ELR (cell line): ENCODE measurements around the gene ANKRD44.
"Not testable (repeated sequence)": the region's sequence is repeated elsewhere in the genome, so short reads cannot be mapped to it uniquely, and the experiment has no call there.

ENCODE experiments used
- DNase-seq: peaks from one replicate; pipeline ENCODE4 v3.0.0-alpha.2; 2015; ENCODE audit warnings: low read depth

The ANKRD44 gene

DNA sequence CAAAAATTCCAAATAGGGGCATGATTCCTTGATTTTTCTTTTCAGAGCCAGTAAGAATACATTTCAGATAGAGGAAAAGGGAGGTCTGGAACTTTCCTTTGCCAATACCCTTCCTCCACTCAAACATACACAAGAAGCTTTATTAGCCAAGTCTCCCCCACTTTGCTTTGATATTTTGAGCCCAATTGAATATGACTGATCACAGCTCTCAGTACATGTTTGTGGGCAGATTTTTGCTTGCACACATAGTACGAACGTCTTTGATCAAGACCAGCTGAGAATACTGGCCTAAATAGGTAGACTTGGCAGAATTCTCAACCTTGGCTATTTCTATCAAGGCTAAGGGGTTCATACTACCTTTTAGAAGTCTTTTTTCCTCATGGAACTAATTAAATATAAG lies 235.3 kb downstream of the ANKRD44 start:
- no peak for DNase-seq

DNA sequence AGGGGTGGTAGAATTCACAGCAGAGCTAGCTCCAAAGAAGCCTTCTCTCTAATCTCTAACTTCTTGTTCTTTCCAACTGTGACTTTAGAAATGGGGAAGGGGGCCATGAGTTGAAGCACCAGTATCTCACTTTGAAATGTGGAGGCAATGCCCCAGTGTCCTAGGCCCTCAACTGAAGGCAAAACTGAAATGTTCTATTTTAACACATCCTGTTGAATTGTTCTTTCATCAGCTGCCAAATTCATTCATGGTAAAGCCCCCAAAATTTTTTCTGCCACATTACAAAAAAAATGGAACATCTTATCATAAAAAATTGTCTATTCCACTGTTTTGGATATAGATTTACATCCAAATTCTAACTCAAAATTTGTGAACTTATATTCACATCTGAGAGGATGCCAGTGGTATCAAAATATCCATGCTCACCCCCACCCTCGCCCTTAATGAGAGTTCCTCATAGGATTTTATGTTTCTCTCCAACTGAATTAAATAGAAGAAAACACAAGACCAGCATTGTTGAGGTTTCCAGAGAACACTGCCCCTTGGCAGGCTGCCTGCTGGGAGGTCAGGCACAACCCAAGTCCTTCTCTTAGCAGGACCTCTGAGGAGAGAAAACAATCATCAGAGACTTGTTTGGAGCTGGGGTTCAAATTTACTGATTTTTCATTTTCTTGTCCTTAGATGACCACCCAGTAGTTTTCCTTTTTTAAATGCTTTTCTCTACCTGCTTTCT lies 236.7 kb downstream of the ANKRD44 start:
- no peak for DNase-seq

DNA sequence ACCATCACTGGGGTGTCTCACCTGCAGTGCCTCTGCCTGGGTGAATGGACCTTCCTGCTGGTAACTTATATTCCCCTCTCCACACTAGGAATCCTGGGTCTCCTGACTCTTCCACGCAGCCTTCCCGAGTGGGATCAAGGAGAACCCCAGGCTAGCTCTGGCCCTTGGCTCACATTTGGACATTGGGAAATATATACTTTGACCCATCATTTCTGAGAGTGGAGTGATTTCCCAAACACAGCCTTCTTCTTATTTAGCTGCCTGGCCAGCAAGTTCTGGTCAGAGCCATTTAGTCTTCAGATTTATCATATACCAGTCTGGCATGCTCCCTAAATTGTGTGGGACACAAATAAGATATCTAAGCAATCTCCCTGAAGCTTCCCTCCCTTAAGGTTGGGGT lies 237.3 kb downstream of the ANKRD44 start:
- no peak for DNase-seq

DNA sequence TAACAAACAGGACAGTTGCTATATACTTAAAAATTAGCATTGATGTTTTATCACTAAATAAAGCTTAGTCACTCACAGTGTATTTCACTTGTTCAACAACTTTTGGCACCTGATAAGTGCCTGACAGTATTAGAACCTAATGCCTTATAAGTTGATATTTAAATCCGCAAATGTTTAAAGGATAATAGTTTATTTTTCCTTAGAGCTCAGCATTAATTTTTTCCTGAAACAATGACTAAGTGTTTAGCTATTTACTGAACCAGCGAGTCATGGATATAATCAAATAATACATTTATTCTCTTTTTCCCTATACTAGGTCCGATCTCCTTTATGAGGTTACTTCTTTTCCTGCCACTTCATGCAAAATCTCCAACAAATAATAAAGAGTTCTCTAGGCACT lies 238.0 kb downstream of the ANKRD44 start:
- peak; percentile 36 for DNase-seq

DNA sequence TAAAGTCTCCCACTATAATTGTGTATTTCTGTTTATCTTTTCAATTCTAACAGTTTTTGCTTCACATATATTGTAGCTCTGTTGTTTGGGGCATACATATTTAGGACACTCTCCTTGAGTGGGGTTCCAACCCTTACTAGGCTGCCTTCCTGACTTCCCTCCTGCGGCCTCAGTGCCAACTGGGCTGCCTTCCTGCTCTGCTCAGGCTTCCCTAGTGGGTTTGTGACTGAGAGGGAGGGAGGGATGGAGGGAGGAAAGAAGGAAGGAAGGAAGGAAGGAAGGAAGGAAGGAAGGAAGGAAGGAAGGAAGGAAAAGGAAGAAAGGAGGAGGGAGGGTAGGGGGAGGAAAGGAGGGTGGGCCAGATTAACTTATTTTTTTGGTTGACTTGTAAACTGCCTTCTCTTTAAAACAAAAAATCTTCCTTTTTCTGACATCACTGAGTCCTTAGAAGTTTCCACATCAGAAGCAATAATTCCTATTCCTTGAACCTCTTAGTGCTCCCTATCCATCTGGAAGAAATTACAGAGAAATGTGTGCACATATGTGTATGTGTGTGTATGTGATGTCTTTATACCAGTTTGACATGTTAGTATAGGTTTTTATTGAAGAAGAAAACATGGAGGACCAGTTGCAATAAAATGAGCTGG lies 238.7 kb downstream of the ANKRD44 start:
- no peak for DNase-seq

- no peak for DNase-seq
Measured at GRCh38 chr2:197071213-197071612, 239.4 kb downstream of the ANKRD44 start.

- no peak for DNase-seq
Measured at GRCh38 chr2:197069958-197070357, 240.6 kb downstream of the ANKRD44 start.

DNA sequence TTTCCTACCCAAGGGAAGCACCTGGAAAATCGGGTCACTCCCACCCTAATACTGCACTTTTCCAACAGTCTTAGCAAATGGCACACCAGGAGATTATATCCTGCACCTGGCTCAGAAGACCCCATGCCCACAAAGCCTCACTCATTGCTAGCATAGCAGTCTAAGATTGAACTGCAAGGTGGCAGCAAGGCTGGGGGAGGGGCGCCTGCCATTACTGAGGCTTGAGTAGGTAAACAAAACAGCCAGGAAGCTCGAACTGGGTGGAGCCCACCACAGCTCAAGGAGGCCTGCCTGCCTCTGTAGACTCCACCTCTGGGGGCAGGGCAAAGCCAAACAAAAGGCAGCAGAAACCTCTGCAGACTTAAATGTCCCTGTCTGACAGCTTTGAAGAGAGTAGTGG lies 248.0 kb downstream of the ANKRD44 start:
- not testable (repeated sequence) for DNase-seq

- DNase-seq: no peak
Measured at GRCh38 chr2:197059477-197059876, 251.1 kb downstream of the ANKRD44 start.

DNA sequence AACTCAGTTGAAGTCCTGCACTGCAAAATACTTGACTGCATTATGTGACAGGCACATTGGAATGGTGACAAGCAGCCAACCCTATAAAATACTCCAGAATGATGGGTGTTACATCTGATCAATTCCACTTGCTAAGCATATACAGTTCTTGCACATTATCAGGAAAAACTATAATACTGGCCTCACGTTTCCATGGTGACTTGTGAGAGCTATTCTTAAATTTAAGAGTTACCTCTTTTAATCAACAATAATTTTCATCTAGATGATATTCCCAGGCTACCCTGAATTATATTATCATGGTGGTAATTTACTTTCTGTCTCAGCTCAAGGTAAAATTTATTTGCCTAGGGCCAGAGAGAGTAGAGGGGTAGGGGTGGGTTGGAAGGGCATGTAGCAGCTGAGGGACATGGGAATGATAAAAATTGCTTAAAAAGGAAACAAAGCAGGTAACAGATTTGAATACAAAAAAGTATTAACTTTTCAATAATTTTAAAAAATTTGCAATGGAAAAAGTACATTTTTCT lies 251.7 kb downstream of the ANKRD44 start:
- DNase-seq: no peak

- DNase-seq: peak; percentile 19
Measured at GRCh38 chr2:197057959-197058358, 252.6 kb downstream of the ANKRD44 start.

DNA sequence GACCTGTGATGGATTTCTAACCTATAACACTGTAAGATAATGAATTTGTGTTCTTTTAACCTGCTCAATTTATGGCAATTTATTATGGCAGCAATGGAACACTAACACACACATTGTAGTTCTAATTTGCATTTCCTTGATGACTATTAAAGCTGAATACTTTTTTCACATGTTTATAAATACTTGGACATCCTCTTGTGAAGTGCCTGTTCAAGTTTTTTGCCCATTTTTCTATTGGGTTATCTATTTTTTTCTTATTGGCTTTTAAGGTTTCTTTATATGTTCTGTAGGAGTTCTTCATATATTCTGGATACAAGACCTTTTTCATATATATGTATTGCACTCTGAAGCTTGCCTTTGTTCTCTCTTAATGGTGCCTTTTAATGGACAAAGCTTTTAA lies 255.5 kb downstream of the ANKRD44 start:
- DNase-seq: no peak

GRCh38 chr2:197054437-197054836 lies 256.1 kb downstream of the ANKRD44 start:
- DNase-seq: peak; percentile 51

DNA sequence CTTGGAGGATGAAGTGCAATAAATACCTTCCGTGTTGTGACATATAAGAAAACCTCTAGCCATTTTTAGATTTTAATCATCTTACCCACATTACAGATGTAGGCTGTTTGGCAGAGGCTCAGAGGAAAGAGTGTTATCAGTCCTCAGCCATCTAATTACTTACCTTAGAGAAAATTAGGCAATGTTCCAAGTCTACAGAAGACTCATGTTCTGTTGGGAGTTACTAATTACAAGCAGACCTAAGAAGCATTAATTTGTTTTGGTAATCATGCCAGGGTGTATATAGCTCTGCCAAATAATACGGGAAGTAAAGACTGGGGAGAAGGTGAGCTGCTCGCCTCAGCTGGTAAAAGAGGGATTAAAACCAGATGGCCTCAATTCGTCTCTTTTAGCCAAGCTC lies 258.2 kb downstream of the ANKRD44 start:
- DNase-seq: no peak

DNA sequence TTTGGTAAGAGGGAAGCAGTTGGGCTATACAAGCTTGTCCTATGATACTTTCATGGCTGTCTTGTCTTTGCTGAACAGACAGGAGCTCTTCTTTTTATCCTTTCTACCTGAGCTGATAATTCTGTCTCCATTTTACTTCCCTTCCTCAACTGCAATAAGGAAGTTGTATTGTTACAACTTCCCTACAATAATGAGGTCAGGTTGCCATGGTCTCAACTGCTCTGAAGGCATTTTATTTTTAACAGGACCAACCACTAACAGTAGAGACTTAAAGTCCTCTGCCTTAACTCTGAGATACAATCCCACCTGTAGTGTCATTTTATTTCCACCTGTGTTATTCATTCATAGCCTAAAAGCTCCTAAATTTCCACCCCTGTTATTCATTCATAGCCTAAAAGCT lies 265.5 kb downstream of the ANKRD44 start:
- DNase-seq: no peak

DNA sequence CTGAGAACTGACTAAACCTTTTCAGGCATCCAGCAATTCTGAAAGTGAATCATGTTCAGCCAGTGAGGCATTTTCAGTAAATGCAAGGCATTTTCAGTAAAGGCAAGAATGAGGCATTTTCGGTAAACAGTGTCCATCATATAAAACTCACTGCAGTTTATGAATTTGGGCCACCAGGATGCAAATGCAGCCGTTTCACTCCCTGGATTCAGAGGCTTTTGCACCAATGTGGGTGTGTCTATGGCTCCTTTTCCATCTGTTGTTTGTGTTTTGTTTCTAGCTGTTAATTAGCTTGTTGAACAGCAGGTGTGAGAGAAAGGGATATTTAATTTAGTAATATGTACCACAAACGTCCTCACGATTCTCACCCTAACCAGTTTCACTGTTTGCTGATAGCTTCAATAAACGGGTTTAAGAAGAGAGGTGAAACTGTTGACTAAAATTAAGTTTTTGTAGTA lies 267.8 kb downstream of the ANKRD44 start:
- no peak for DNase-seq

DNA sequence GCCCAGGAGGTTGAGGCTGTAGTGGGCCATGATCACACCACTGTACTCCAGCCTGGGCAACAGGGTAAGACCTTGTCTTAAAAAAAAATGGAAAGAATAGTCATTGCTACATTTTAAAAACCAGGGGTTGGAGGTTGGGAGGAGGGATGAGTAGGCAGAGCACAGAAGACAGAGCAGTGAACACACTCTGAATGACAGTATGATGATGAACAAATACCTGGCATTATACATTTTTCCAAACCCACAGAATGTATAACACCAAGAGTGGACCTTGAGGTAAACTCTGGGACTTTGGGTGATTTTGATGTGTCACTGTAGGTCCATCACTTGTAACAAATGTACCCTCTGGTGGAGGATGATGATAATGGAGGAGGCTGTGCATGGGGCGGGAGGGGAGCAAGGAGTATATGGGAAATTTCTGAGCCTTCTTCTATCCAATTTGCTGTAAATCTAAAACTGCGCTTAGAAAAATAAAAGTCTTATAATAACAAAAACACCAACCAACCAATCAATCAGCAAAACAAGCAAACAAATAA lies 272.6 kb downstream of the ANKRD44 start:
- DNase-seq: peak; percentile 37

DNA sequence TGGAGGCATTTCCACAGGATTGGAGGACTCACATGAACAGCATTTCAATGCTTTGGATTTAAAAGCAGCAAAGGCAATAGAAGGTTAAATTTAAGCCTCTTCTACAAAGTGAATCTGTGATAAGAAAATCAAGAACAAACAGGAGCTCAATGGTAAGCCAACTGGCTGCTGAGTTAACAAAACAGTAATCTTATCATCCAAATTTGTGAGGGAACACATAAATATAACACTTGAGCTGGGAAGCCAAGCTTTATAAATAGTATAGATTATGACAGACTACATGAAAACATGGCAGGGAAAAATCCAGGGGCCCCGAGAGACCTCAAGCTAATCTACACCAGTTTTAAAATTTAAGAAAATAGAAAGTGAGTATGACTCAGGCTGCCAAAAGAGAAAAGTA lies 275.6 kb downstream of the ANKRD44 start:
- DNase-seq: no peak

DNA sequence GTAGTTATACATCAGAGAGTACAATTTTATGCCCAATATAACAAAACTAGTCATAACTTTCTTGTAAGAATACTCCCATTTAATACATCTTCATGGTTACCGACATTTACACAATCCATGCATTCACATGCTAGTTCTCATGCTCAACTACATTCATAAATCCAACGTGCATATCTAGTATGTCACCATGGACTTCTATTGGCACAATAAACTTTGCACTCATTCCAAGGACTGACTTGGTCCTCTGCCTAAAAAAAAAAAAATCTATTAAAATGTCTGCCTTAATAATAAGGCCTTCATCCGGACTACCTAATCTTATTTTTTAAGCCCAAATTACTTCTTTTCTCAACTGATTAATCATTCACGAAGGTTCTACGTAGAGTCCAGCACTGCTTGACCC lies 276.3 kb downstream of the ANKRD44 start:
- DNase-seq: no peak

GRCh38 chr2:197033222-197033621 lies 277.4 kb downstream of the ANKRD44 start:
- peak; percentile 33 for DNase-seq

DNA sequence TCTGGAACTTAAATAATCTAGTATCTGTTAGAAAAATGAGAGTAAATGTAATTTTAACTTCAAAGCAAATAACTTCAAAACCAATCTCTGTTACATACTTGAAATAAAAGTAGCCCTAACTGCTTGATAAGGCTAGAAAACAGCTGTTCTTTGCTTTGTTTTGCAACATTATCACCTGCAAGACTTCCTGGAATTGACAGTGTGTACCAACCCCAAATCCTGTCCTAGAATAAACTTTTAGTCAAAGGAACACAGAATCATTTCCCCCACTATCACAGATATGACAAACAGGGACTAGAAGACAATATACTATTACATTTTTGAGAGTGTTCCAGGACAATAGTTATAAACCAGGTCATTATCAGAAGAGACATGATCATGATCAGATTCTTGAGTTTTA lies 278.8 kb downstream of the ANKRD44 start:
- no peak for DNase-seq

GRCh38 chr2:197030090-197030489 lies 280.5 kb downstream of the ANKRD44 start:
- DNase-seq: no peak

DNA sequence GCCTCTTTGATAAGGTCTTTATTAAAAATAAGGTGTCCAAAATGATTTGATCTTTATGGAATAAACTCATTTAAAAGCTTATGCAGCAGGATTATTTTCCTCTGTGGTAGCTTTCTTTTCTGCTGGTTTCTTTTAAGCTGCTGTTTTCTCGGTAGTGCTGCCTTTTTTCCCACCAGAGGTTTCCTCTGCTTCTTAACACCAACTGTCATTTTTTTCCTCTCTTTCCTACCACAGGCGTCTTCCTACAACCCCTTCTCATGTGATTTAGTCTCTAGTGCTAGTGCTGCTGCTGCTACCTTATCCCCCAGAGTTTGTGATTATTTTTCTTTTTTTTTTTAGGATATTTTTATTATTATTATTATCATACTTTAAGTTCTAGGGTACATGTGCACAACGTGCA lies 281.9 kb downstream of the ANKRD44 start:
- DNase-seq: no peak
